ENCODE results near the gene MTX3.

The MTX3 gene

GRCh38 chr5:79931866-79932265 lies 59.2 kb downstream of the MTX3 start:
- TF ChIP-seq CTCF (IDR thresholded peaks at IDR 0.05; ENCODE audit: low read depth, low read length, missing control alignments): no peak
- no peak for DNase-seq (ENCODE audit: low read depth)

GRCh38 chr5:79931409-79931808 lies 59.7 kb downstream of the MTX3 start:
- H3K4me3 ChIP-seq (ENCODE audit: low read depth, low read length): no peak overlapping the region
- DNase-seq (ENCODE audit: low read depth): no peak
- TF ChIP-seq CTCF (IDR thresholded peaks at IDR 0.05; ENCODE audit: low read depth, low read length, missing control alignments): no peak

More at GRCh38 chr5:79931866-79932265, 59.2 kb downstream of the MTX3 start:
- no peak overlapping the region for H3K4me3 ChIP-seq (ENCODE audit: low read depth, low read length)

GRCh38 chr5:79929095-79929494 lies 62.0 kb downstream of the MTX3 start:
- H3K4me3 ChIP-seq (ENCODE audit: low read depth, low read length): no peak overlapping the region
- DNase-seq (ENCODE audit: low read depth): no peak
- TF ChIP-seq CTCF (IDR thresholded peaks at IDR 0.05; ENCODE audit: low read depth, low read length, missing control alignments): no peak
